Endothelial cell of umbilical vein (primary cell): Measurements from ENCODE around the gene SHOC2. TPM values are rescaled to one million over a fixed set of nuclear protein-coding genes. Genes with fewer than 3 reads are reported as not detected.

Source experiments
- BruUV-seq: library from RNA; stranded (reverse); fragments of 400-500 nt; replicated peaks from 2 replicates; lab custom pipeline; 2021; lab: Mats Ljungman, UMichigan
- CTCF ChIA-PET: fragments of 300-600, 350-600 bp; sonication (Branson Sonifier 250); formaldehyde crosslinking; loops from one replicate; lab custom pipeline; 2021; ENCODE audit warnings: antibody characterized with exemption, inconsistent platforms; lab: Charles Lee
- POLR2A ChIA-PET: fragments of 300-600, 350-600 bp; sonication (Branson Sonifier 250); formaldehyde crosslinking; loops from one replicate; lab custom pipeline; 2021; ENCODE audit warnings: antibody characterized with exemption, inconsistent platforms; lab: Charles Lee
- DNase-seq: peaks from one replicate; pipeline ENCODE4 v3.0.0-alpha.2; 2011; ENCODE audit warnings: low read depth, low spot score
- FAIRE-seq: peaks from 2 replicates; lab custom pipeline; 2011; peaks lifted over from hg19 to GRCh38; lab: Jason Lieb, UNC
- H2AFZ ChIP-seq: 2 replicates; pipeline ENCODE4 v1.6.0; 2012; ENCODE audit warnings: low read depth, low read length, control low read depth, inconsistent platforms
- H3K27ac ChIP-seq: 2 replicates; pipeline ENCODE4 v1.5.1; 2011; ENCODE audit warnings: low read depth, mild to moderate bottlenecking, control low read depth, low read length, moderate library complexity; ENCODE audit not compliant: insufficient read depth
- H3K27me3 ChIP-seq, 2 experiments: 2 replicates each; pipeline versions ENCODE4 v1.6.0 to v1.6.1; 2011; ENCODE audit warnings: low read length in 2 of 2, mixed read lengths in 1 of 2; ENCODE audit not compliant: control insufficient read depth in 2 of 2, insufficient read depth in 2 of 2
- H3K36me3 ChIP-seq, 2 experiments: 2 replicates in 1 of 2; 3 replicates in 1 of 2; pipeline ENCODE4 v1.5.1; 2011; ENCODE audit warnings: low read length in 2 of 2, mild to moderate bottlenecking in 1 of 2, moderate library complexity in 1 of 2; ENCODE audit not compliant: control insufficient read depth in 2 of 2, insufficient read depth in 2 of 2; ENCODE audit errors: extremely low read depth in 1 of 2
- H3K4me1 ChIP-seq: 3 replicates; pipeline ENCODE4 v1.5.1; 2011; ENCODE audit warnings: mild to moderate bottlenecking, low read length; ENCODE audit not compliant: control insufficient read depth, insufficient read depth; ENCODE audit errors: extremely low read depth
- H3K4me2 ChIP-seq: 2 replicates; pipeline ENCODE4 v1.6.1; 2011; ENCODE audit warnings: low read length, control low read depth, mixed read lengths; ENCODE audit not compliant: insufficient read depth
- H3K4me3 ChIP-seq, 3 experiments: fragments of 200-600 bp in 1 of 3; sonication (generic), shearing (Covaris generic) in 1 of 3; replicated peaks in 1 of 3; 2 replicates each; pipeline ENCODE4 v1.5.1; 2011 to 2016; ENCODE audit warnings: control low read depth in 3 of 3, low read length in 3 of 3, mild to moderate bottlenecking in 2 of 3, inconsistent platforms in 1 of 3, low read depth in 1 of 3, moderate library complexity in 1 of 3; ENCODE audit not compliant: insufficient read depth in 1 of 3
- H3K79me2 ChIP-seq: 2 replicates; pipeline ENCODE4 v1.6.0; 2012; ENCODE audit warnings: low read length, inconsistent platforms; ENCODE audit not compliant: control insufficient read depth, insufficient read depth
- H3K9ac ChIP-seq: replicated peaks from 2 replicates; pipeline ENCODE3; 2011; ENCODE audit warnings: low read length, control low read depth; ENCODE audit not compliant: insufficient read depth; ENCODE audit errors: extremely low read depth
- H3K9me1 ChIP-seq: replicated peaks from 3 replicates; pipeline ENCODE4 v1.6.0; 2011; ENCODE audit warnings: mild to moderate bottlenecking, low read length; ENCODE audit not compliant: control insufficient read depth, insufficient read depth; ENCODE audit errors: extremely low read depth
- H3K9me3 ChIP-seq: replicated peaks from 2 replicates; pipeline ENCODE4 v1.5.1; 2012; ENCODE audit warnings: low read length, inconsistent platforms; ENCODE audit not compliant: control insufficient read depth, insufficient read depth
- H4K20me1 ChIP-seq: replicated peaks from 2 replicates; pipeline ENCODE3; 2011; ENCODE audit warnings: mild to moderate bottlenecking, low read length; ENCODE audit not compliant: control insufficient read depth, insufficient read depth; ENCODE audit errors: extremely low read depth
- EZH2 ChIP-seq: IDR thresholded peaks from 2 replicates; pipeline ENCODE4 v1.6.1; 2012; ENCODE audit warnings: borderline replicate concordance, low read depth, mild to moderate bottlenecking, moderate library complexity, low read length, inconsistent platforms; ENCODE audit not compliant: severe bottlenecking
- FOS ChIP-seq: IDR thresholded peaks from 2 replicates; pipeline ENCODE4 v1.6.1; 2011; ENCODE audit warnings: mild to moderate bottlenecking, low read length, moderate library complexity, borderline replicate concordance; ENCODE audit not compliant: insufficient read depth
- GATA2 ChIP-seq: IDR thresholded peaks from 2 replicates; pipeline ENCODE4 v1.7.0; 2011; ENCODE audit warnings: low read depth, mild to moderate bottlenecking, moderate library complexity, mixed read lengths, low read length; ENCODE audit not compliant: insufficient read length, insufficient read depth
- JUN ChIP-seq: IDR thresholded peaks from 2 replicates; pipeline ENCODE4 v1.6.1; 2011; ENCODE audit warnings: borderline replicate concordance, low read depth; ENCODE audit not compliant: insufficient read length, insufficient read depth
- MYC ChIP-seq: IDR thresholded peaks from one replicate; pipeline ENCODE4 v1.6.1; 2011; ENCODE audit warnings: mild to moderate bottlenecking, low read depth, low read length
- POLR2A ChIP-seq: IDR thresholded peaks from 2 replicates; pipeline ENCODE4 v1.6.1; 2012; ENCODE audit warnings: low read depth, mild to moderate bottlenecking, control low read depth, low read length
- POLR2AphosphoS5 ChIP-seq: IDR thresholded peaks from 2 replicates; pipeline ENCODE4 v1.6.1; 2012; ENCODE audit warnings: low read depth, mild to moderate bottlenecking, control low read depth, low read length, moderate library complexity; ENCODE audit not compliant: insufficient read depth
- dilution Hi-C: fragments of 300-500 bp; cut with MboI; formaldehyde crosslinking; loops from one replicate; pipeline ENCODE4 v1.15.0; 2019; ENCODE audit warnings: low sequenced_read_pairs; ENCODE audit not compliant: extremely low pct_ligation_motif_present
- intact Hi-C: fragments of 100-400 bp; cut with micrococcal nuclease; formaldehyde crosslinking; loops from one replicate; pipeline ENCODE4 v1.10.0; 2022
- polyA plus RNA-seq, 4 experiments: library from polyadenylated mRNA; depleted of rRNA in 3 of 4; stranded (reverse) in 3 of 4; unstranded in 1 of 4; fragments of >200 nt; gene quantifications; 2 replicates each; pipeline versions ENCODE4 v1.2.1 to v1.2.3, GENCODE V29; 2011 to 2012; ENCODE audit warnings: missing spikeins in 1 of 4
- total RNA-seq: library from RNA; stranded (reverse); gene quantifications from 2 replicates; pipeline ENCODE4 v1.2.3, GENCODE V29; 2021
- TF ChIP-seq, protein P1 (sequence below), 2 donors: IDR thresholded peaks; 1 replicate in 1 of 2; 2 replicates in 1 of 2; pipeline ENCODE4 v1.5.1; 2011; ENCODE audit warnings: low read length in 2 of 2, mild to moderate bottlenecking in 2 of 2, moderate library complexity in 2 of 2, control low read depth in 1 of 2, inconsistent platforms in 1 of 2, low read depth in 1 of 2; ENCODE audit not compliant: insufficient read depth in 1 of 2; ENCODE audit errors: extremely low read depth in 1 of 2
- TF ChIP-seq, protein P2 (sequence below): IDR thresholded peaks from 2 replicates; pipeline ENCODE4 v1.6.1; 2011; ENCODE audit not compliant: insufficient read depth, insufficient read length

The SHOC2 gene
- total and polyA plus RNA-seq, 2 donors (not counting 3 experiments of a cell fraction or from before 2014, with no cell fraction given) = 13.0 to 37.1 TPM

DNA sequence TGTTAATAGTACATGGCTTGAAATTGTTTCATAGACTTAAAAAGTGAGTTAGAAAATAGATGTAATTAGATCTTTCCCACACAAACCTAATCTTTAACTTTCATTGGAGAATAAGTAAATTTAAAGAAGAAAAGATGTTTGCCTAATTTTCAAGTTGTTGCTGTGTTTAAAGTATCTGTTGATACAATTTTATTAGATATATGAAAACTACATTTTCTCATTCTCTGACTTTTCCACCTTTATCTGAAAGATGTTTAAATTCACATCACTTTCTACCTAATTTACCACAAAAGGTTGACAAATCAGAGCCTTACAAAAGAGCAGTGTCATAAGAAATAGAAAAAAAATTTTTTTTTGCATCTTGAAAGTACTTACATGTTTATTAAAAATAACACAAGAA, 45.8 kb downstream of the SHOC2 start:
- H3K79me2 ChIP-seq = peaks cover 62% of the 10 kb centered on the region
- peaks cover 7% of the 10 kb centered on the region for H3K4me1 ChIP-seq
- no peak overlapping the region for H3K4me2 ChIP-seq
- CTCF ChIA-PET = interaction anchor here (1.2 kb wide), 1 partner anchor 8 kb away, joined by 5 read pairs; no protein-coding TSS in a partner anchor
- intact Hi-C loops = no loop called here
- H3K27me3 ChIP-seq = no peaks in the 10 kb centered on the region
- dilution Hi-C loops = no loop called here
- no peak overlapping the region for H3K4me3 ChIP-seq
- TF ChIP-seq EZH2 = no peak
- TF ChIP-seq, protein P1, sequence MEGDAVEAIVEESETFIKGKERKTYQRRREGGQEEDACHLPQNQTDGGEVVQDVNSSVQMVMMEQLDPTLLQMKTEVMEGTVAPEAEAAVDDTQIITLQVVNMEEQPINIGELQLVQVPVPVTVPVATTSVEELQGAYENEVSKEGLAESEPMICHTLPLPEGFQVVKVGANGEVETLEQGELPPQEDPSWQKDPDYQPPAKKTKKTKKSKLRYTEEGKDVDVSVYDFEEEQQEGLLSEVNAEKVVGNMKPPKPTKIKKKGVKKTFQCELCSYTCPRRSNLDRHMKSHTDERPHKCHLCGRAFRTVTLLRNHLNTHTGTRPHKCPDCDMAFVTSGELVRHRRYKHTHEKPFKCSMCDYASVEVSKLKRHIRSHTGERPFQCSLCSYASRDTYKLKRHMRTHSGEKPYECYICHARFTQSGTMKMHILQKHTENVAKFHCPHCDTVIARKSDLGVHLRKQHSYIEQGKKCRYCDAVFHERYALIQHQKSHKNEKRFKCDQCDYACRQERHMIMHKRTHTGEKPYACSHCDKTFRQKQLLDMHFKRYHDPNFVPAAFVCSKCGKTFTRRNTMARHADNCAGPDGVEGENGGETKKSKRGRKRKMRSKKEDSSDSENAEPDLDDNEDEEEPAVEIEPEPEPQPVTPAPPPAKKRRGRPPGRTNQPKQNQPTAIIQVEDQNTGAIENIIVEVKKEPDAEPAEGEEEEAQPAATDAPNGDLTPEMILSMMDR (IDR thresholded peaks at IDR 0.05; ENCODE audit: extremely low read depth in 1 of 2, insufficient read depth in 1 of 2, low read depth in 1 of 2, low read length in 2 of 2) = no peak
- TF ChIP-seq GATA2 = no peak
- no peak for TF ChIP-seq JUN
- peaks cover 5% of the 10 kb centered on the region for H4K20me1 ChIP-seq
- H3K9me1 ChIP-seq = no peaks in the 10 kb centered on the region
- H3K9me3 ChIP-seq = no peaks in the 10 kb centered on the region
- no peak overlapping the region for H3K27ac ChIP-seq
- FAIRE-seq = no peak
- DNase-seq = no peak
- POLR2A ChIA-PET = no interaction called here
- no peak overlapping the region for H2AFZ ChIP-seq
- no peak overlapping the region for H3K9ac ChIP-seq
- BruUV-seq = no TSS peak
- no peaks in the 10 kb centered on the region for H3K36me3 ChIP-seq

DNA sequence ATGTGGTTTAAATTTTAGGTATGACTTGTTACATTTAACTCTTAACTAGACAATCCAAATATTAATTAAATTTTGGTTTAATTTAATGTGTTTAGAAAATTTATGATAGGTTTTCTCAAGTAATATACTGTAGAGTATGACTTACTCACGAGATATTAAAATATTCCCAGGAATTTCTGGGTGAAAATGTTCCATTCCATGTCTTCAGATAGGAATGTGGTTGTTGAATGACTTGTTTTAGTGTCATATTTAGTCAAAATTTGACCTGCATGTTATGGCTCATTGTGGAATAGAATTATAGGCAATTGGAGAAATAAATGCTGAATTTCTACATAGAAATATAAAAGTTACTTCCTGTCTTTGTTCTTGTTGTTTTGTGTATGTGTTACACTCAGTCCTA, 46.7 kb downstream of the SHOC2 start:
- ChIA-PET POLR2A (no interaction called here), CTCF (interaction anchor here (1.2 kb wide), 1 partner anchor 9 kb away, joined by 5 read pairs; no protein-coding TSS in a partner anchor)
- no peaks in the 10 kb centered on the region for H3K9me3 ChIP-seq
- no peak overlapping the region for H3K4me3 ChIP-seq
- H3K79me2 ChIP-seq = peaks cover 66% of the 10 kb centered on the region
- H3K4me1 ChIP-seq = peaks cover 7% of the 10 kb centered on the region
- no peak for FAIRE-seq
- TF ChIP-seq EZH2 = no peak
- TF ChIP-seq POLR2A = no peak
- no peak for TF ChIP-seq MYC
- no peak for TF ChIP-seq FOS
- TF ChIP-seq, protein P2, sequence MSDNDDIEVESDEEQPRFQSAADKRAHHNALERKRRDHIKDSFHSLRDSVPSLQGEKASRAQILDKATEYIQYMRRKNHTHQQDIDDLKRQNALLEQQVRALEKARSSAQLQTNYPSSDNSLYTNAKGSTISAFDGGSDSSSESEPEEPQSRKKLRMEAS = no peak
- no peak for TF ChIP-seq JUN
- TF ChIP-seq, protein P1 (IDR thresholded peaks at IDR 0.05; ENCODE audit: extremely low read depth in 1 of 2, insufficient read depth in 1 of 2, low read depth in 1 of 2, low read length in 2 of 2) = no peak
- no peak for TF ChIP-seq POLR2AphosphoS5
- no peak for TF ChIP-seq GATA2
- peak; percentile 8 for DNase-seq
- no peaks in the 10 kb centered on the region for H3K36me3 ChIP-seq
- no peaks in the 10 kb centered on the region for H3K27me3 ChIP-seq
- no peak overlapping the region for H3K27ac ChIP-seq
- BruUV-seq = no TSS peak
- dilution Hi-C loops = no loop called here
- H4K20me1 ChIP-seq = peaks cover 5% of the 10 kb centered on the region
- no peaks in the 10 kb centered on the region for H3K9me1 ChIP-seq
- intact Hi-C loops = no loop called here
- H3K9ac ChIP-seq = no peak overlapping the region
- H2AFZ ChIP-seq = no peak overlapping the region
- H3K4me2 ChIP-seq = peak overlapping the region; percentile 36
